Activated CD8-positive, alpha-beta memory T cell treated with anti-CD3 and anti-CD28 coated beads for 36 hours (primary cell): Measurements from ENCODE around the gene NXPE3. TPM values are rescaled to one million over a fixed set of nuclear protein-coding genes. Genes with fewer than 3 reads are reported as not detected.

Source experiments
- CTCF ChIA-PET: fragments of 350-600 bp; sonication (Branson Sonifier 250); formaldehyde crosslinking; loops from one replicate; lab custom pipeline; 2021; ENCODE audit warnings: antibody characterized with exemption; lab: Charles Lee
- POLR2A ChIA-PET: fragments of 350-600 bp; sonication (Branson Sonifier 250); formaldehyde crosslinking; loops from one replicate; lab custom pipeline; 2021; ENCODE audit warnings: antibody characterized with exemption; lab: Charles Lee
- total RNA-seq, 2 experiments: library from RNA; stranded (reverse); gene quantifications; one replicate each; pipeline ENCODE4 v1.2.3, GENCODE V29; 2021

NXPE3 gene
- total RNA-seq, 2 experiments from 2014 or later, result 16.3 to 16.8 TPM

GRCh38 chr3:101823525-101823924 is 44.5 kb downstream of the NXPE3 start:
- POLR2A ChIA-PET, result no interaction called here
- CTCF ChIA-PET, result interaction anchor here (0.6 kb wide), 2 partner anchors 165 to 1042 kb away, joined by 3 read pairs; no protein-coding TSS in a partner anchor

GRCh38 chr3:101824702-101825101 is 45.7 kb downstream of the NXPE3 start:
- ChIA-PET CTCF (interaction anchor here (0.5 kb wide), 1 partner anchor 422 kb away, joined by 3 read pairs; no protein-coding TSS in a partner anchor), POLR2A (interaction anchor here (1.0 kb wide), 1 partner anchor 27 kb away, joined by 3 read pairs; no protein-coding TSS in a partner anchor)

- ChIA-PET CTCF (interaction anchor here (2.2 kb wide), 1 partner anchor 24 kb away, joined by 11 read pairs; the partner anchor contains the start of gene NFKBIZ), POLR2A (interaction anchor here (2.7 to 5.4 kb wide), 2 partner anchors 23 to 26 kb away, joined by 14 to 113 read pairs; partner anchors contain the start of gene NFKBIZ)
Observed at GRCh38 chr3:101825904-101826445, 47.0 kb downstream of the NXPE3 start.

GRCh38 chr3:101827211-101828174 is 48.5 kb downstream of the NXPE3 start:
- ChIA-PET CTCF (interaction anchor here (0.6 to 2.2 kb wide), 8 partner anchors 10 to 267 kb away, joined by 3 to 11 read pairs (median 4); partner anchors contain the start of gene NFKBIZ), POLR2A (interaction anchor here (0.6 to 5.4 kb wide), 7 partner anchors 15 to 332 kb away, joined by 3 to 113 read pairs (median 4); partner anchors contain the start of gene NFKBIZ)

GRCh38 chr3:101828276-101828675 is 49.3 kb downstream of the NXPE3 start:
- ChIA-PET CTCF (interaction anchor here (1.0 to 2.2 kb wide), 5 partner anchors 17 to 257 kb away, joined by 3 to 11 read pairs (median 4); partner anchors contain the start of gene NFKBIZ), POLR2A (interaction anchor here (0.6 to 5.4 kb wide), 5 partner anchors 14 to 264 kb away, joined by 3 to 113 read pairs (median 6); partner anchors contain the start of gene NFKBIZ)

GRCh38 chr3:101828691-101829436 is 49.9 kb downstream of the NXPE3 start:
- ChIA-PET POLR2A (interaction anchor here (0.6 to 5.4 kb wide), 6 partner anchors 13 to 860 kb away, joined by 3 to 113 read pairs (median 4); partner anchors contain the start of gene NFKBIZ), CTCF (interaction anchor here (1.4 to 1.9 kb wide), 2 partner anchors 21 to 26 kb away, joined by 4 to 9 read pairs; partner anchors contain the start of gene NFKBIZ)

GRCh38 chr3:101829437-101829830 is 50.4 kb downstream of the NXPE3 start:
- POLR2A ChIA-PET, result interaction anchor here (0.7 to 5.4 kb wide), 6 partner anchors 14 to 860 kb away, joined by 3 to 113 read pairs (median 4); partner anchors contain the start of gene NFKBIZ
- CTCF ChIA-PET, result interaction anchor here (1.4 to 1.9 kb wide), 2 partner anchors 20 to 27 kb away, joined by 4 to 9 read pairs; partner anchors contain the start of gene NFKBIZ

- ChIA-PET CTCF (interaction anchor here (1.4 to 1.9 kb wide), 2 partner anchors 20 to 27 kb away, joined by 4 to 9 read pairs; partner anchors contain the start of gene NFKBIZ), POLR2A (interaction anchor here (0.7 to 5.4 kb wide), 6 partner anchors 14 to 859 kb away, joined by 3 to 113 read pairs (median 4); partner anchors contain the start of gene NFKBIZ)
Observed at GRCh38 chr3:101829874-101830273, 50.9 kb downstream of the NXPE3 start.

GRCh38 chr3:101833446-101833974 is 54.5 kb downstream of the NXPE3 start:
- ChIA-PET CTCF (interaction anchor here (0.5 to 1.2 kb wide), 2 partner anchors 16 to 140 kb away, joined by 4 to 6 read pairs; partner anchors contain the start of gene NFKBIZ), POLR2A (interaction anchor here (1.3 kb wide), 1 partner anchor 16 kb away, joined by 4 read pairs; the partner anchor contains the start of gene NFKBIZ)

GRCh38 chr3:101835676-101836075 is 56.7 kb downstream of the NXPE3 start:
- CTCF ChIA-PET, result no interaction called here
- POLR2A ChIA-PET, result interaction anchor here (1.5 kb wide), 1 partner anchor 14 kb away, joined by 3 read pairs; the partner anchor contains the start of gene NFKBIZ

- ChIA-PET CTCF (no interaction called here), POLR2A (interaction anchor here (1.5 kb wide), 1 partner anchor 13 kb away, joined by 3 read pairs; the partner anchor contains the start of gene NFKBIZ)
Observed at GRCh38 chr3:101836160-101836559, 57.1 kb downstream of the NXPE3 start.

GRCh38 chr3:101836652-101837598 is 57.9 kb downstream of the NXPE3 start:
- POLR2A ChIA-PET, result interaction anchor here (1.5 kb wide), 1 partner anchor 12 kb away, joined by 3 read pairs; the partner anchor contains the start of gene NFKBIZ
- CTCF ChIA-PET, result interaction anchor here (0.6 to 0.7 kb wide), 2 partner anchors 10 to 139 kb away, joined by 3 read pairs; no protein-coding TSS in a partner anchor

GRCh38 chr3:101838691-101839090 is 59.7 kb downstream of the NXPE3 start:
- POLR2A ChIA-PET, result no interaction called here

GRCh38 chr3:101840066-101840465 is 61.1 kb downstream of the NXPE3 start:
- CTCF ChIA-PET, result no interaction called here
- POLR2A ChIA-PET, result no interaction called here

More at GRCh38 chr3:101838691-101839090, 59.7 kb downstream of the NXPE3 start:
- CTCF ChIA-PET, result no interaction called here

- CTCF ChIA-PET, result no interaction called here
Observed at GRCh38 chr3:101842245-101842934, 63.4 kb downstream of the NXPE3 start.

GRCh38 chr3:101842935-101843330 is 63.9 kb downstream of the NXPE3 start:
- ChIA-PET POLR2A (no interaction called here), CTCF (no interaction called here)

More at GRCh38 chr3:101842245-101842934, 63.4 kb downstream of the NXPE3 start:
- POLR2A ChIA-PET, result interaction anchor here (0.6 kb wide), 1 partner anchor 14 kb away, joined by 3 read pairs; no protein-coding TSS in a partner anchor
